GM12872 (cell line): ENCODE measurements around the gene TTC23.

ENCODE experiments used
- TF ChIP-seq, protein P1 (sequence below): IDR thresholded peaks from 3 replicates; pipeline ENCODE4 v1.5.1; 2011; ENCODE audit warnings: low read depth, mild to moderate bottlenecking, low read length, moderate library complexity; ENCODE audit not compliant: insufficient read depth

TTC23 gene

DNA sequence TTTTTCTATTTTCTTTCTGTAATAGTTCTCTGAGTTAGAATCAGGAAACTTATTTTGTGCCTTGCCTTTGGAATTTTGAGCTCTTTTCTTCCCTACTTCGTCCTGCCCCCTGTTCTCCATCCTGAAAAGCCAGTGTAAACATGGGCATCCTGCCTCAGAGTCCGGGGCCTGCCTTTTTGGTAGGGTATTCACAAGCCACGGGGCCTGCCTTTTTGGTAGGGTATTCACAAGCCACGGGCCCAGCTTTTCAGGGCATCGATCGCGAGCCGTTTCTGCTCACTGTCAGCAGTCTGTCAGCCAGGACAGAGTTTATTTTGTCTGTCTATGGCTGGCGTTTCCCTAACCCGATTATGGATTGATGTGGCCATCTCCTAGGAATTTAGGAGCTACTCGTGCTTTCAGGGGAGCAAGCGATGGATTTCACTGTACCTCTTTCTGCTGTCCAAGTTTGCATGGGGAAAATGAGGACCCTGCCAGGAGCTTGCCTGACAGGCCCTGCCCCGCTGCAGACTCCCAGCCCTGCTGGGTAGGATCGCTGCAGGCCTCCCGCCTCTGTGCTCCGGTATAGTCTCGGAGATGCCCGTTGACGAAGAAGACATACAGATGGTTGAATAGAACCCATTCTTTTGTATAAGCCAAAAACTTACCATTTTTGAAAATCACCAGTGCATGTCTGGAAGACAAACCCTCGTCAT, 131.7 kb downstream of the TTC23 start:
- TF ChIP-seq, protein P1, sequence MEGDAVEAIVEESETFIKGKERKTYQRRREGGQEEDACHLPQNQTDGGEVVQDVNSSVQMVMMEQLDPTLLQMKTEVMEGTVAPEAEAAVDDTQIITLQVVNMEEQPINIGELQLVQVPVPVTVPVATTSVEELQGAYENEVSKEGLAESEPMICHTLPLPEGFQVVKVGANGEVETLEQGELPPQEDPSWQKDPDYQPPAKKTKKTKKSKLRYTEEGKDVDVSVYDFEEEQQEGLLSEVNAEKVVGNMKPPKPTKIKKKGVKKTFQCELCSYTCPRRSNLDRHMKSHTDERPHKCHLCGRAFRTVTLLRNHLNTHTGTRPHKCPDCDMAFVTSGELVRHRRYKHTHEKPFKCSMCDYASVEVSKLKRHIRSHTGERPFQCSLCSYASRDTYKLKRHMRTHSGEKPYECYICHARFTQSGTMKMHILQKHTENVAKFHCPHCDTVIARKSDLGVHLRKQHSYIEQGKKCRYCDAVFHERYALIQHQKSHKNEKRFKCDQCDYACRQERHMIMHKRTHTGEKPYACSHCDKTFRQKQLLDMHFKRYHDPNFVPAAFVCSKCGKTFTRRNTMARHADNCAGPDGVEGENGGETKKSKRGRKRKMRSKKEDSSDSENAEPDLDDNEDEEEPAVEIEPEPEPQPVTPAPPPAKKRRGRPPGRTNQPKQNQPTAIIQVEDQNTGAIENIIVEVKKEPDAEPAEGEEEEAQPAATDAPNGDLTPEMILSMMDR = no peak

DNA sequence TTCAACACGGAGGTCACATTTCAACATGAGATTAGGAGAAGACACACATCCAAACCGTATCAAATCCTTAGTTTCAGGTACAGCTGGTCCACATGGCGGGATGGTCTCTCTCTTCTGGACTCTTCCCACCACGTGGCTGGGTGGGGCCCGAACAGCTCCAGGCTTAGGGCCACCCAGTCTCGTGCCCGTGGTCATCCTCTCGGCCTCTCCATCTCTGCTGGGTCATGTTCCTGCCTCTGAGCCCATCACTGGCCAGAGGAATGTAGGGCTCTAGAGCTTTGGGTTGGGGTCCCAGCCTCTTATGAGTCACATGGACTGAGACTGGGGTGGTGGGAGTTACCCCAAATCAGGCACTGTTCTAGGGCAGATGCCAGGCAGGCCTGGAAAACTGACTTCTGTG, 132.3 kb downstream of the TTC23 start:
- TF ChIP-seq, protein P1 = no peak

DNA sequence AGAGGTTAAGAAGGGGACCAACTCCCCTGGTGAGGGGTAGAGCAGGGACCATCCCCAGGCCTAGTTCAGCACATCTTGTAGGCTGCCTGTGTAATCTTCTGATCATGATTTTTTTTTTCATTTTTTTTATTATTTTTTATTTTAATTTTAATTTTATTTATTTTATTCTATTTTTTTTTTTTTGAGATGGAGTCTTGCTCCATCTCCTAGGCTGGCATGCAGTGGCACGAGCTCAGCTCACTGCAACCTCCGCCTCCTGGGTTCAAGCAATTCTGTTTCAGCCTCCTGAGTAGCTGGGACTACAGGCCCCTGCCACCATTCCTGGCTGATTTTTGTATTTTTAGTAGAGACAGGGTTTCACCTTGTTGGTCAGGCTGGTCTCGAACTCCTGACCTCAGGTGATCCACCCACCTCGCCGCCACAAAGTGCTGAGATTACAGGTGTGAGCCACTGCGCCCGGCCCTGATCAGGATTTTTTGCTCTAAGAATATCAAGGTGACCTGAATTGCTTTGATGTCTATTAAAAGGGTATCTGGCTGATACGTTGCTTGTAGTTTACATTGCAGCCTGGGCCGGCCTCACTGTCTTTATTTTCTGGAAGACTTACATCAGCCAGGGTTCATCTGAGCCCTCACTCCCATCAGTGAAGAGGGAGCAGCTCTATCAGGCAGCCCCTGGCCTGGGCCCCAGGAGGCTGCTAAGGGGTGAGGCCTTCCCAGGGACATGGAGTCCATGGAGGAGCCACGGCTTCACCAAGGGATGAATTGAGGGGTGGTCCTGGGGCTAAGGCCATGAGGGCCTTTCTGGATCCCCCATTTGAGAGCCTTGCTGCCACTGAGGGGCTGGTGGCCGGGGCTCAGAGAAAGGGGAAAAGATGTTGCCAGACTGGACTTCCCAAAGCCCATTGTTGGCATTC, 133.8 kb downstream of the TTC23 start:
- TF ChIP-seq, protein P1 = no peak

DNA sequence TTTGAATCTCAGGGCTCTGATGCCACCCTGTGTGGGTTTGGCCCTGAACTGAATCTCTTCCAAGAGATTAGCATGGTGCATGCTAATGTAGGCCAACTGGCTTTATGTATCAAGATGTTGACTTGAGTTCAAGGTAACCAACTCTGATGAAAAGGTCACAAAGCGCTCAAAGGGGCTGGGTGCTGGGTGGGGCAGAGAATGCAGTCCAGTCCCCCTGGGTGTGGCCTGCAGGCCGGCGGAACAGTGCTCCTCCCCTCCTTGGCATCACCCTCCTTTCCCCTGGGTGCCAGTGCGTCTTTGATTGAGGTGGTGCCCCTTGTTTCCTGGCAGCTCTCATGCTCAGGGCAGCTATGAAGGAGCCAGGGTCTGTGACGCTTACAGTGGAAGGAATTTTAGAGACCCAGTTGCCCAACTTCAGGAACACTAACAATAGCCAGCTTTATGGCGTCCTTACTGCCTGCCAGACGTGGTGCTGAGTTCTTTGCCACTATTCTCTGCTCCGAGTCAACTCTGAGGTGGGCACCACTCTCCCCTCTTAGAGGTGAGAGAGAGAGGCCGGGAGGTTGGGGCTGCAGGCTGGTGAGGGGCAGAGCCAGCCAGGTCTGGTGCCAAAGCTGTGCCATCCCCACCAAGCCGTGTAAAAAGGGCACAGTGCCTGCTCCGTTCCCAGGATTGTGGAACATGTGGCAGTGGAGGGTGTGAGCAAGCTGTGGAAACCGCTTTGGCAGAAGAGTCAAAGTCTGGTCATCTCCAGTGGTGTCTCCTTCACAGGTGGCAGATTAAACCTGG, 134.7 kb downstream of the TTC23 start:
- TF ChIP-seq, protein P1 = no peak

DNA sequence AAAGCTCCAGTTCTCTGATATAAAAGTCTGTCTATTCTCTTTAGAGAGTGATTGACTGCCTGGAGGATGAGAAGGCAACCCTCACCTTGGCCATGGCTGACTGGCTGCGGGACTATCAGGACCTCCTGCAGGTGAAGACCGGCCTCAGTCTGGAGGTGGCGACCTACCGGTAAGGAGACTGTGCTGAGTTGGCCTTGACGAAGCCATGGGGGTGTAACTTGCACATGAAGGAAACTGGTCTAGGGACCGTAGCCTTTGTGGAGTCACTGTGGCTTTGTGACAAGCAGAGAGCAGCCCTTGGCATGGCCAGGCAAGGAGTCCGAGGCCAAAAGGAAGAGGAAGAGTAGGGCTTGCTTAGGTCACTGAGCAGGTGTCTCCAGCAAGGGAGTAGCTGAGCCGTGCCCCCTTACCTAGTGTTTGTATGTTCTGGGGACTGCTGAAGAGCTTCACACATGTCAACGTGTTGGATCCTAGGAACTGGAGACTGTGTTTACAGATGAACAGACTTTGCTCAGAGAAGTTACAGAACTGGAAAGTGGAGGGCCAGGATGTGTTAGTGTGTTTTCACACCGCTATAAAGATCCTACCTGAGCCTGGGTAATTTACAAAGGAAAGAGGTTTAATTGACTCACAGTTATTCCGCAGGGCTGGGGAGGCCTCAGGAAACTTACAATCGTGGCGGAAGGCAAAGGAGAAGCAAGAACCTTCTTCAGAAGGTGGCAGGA, 135.7 kb downstream of the TTC23 start:
- TF ChIP-seq, protein P1 = no peak

DNA sequence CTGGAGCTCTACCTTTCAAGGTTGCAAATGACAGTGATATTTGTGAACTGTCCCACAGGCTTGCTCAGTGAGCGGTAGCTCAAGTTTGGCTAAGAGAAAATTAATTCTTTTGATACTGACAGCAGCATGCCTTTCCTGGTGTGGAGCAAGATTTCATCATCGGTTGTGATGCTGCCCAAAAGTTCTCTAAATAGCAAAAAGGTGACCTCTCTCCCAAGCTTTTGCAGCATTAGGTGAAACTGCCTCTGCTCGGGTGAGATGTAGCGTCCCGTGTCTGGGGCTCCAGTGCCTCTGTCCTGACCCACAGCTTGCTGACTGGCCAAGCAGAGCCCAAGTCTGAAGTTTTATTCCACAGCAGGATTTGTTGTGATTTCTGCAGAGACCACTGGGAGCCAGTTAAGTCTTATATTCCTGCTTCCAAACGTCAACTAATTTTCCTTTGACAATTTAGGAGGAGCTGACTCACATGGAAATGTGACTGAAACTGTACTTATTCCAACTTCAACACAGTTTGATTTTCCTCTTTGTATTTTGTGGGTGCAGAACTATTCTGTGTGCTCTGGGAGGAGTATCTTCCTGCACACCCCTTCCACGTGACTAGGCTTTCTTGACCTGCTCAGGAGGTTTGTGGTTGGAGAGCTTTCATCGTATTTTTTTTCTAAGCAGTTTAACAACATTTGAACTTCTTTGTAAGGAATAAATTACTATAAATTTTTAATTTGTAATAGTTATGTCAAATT, 138.6 kb downstream of the TTC23 start:
- TF ChIP-seq, protein P1 = no peak
